ENCODE data around the gene PTCHD1. TPM values are rescaled to one million over a fixed set of nuclear protein-coding genes. Genes with fewer than 3 reads are reported as not detected.

The PTCHD1 gene
- total RNA-seq, 1 experiment from 2014 or later: 1.4 TPM

- Histone ChIP-seq H3K4me3 (ENCODE audit: low read depth in 2 of 2, low read length in 2 of 2) (no peak overlapping the region), H3K9me3 (ENCODE audit: control insufficient read depth, insufficient read depth, low read depth, low read length) (no peaks in the 10 kb centered on the region), H3K27ac (ENCODE audit: low read length) (no peak overlapping the region), H3K36me3 (ENCODE audit: control insufficient read depth, insufficient read depth, low read length) (no peaks in the 10 kb centered on the region), H3K27me3 (ENCODE audit: control insufficient read depth, insufficient read depth, low read length) (no peaks in the 10 kb centered on the region), H3K4me1 (ENCODE audit: control insufficient read depth, insufficient read depth, low read length) (no peaks in the 10 kb centered on the region)
- POLR2A ChIA-PET: no interaction called here
- in situ Hi-C loops (cut with HindIII; ENCODE audit: low pct_unique_long_range_greater_than_20kb, low sequenced_read_pairs): no loop called here
- DNase-seq (ENCODE audit: low read depth, low spot score): no peak
- no peak for ATAC-seq
- BruUV-seq (replicated peaks): no TSS peak
- TF ChIP-seq TCF7L2 (IDR thresholded peaks at IDR 0.05; ENCODE audit: low read depth, low read length) (no peak), REST (IDR thresholded peaks at IDR 0.05; ENCODE audit: insufficient read depth in 1 of 2, low read depth in 2 of 2, low read length in 1 of 2) (no peak), CTCF (IDR thresholded peaks at IDR 0.05) (no peak), SIN3A (IDR thresholded peaks at IDR 0.05; ENCODE audit: borderline replicate concordance, insufficient read depth, low read depth, low read length) (no peak), POLR2AphosphoS5 (IDR thresholded peaks at IDR 0.05; ENCODE audit: low read depth, low read length) (no peak)
- intact Hi-C loops (cut with micrococcal nuclease; ENCODE audit: unreplicated experiment): no loop called here
- CTCF ChIA-PET: no interaction called here
These were observed 56.3 kb downstream of the PTCHD1 start for GRCh38 chrX:23390979-23391378.

GRCh38 chrX:23392195-23392594 lies 57.5 kb downstream of the PTCHD1 start:
- Histone ChIP-seq H3K4me1 (ENCODE audit: control insufficient read depth, insufficient read depth, low read length) (no peaks in the 10 kb centered on the region), H3K4me3 (ENCODE audit: low read depth in 2 of 2, low read length in 2 of 2) (no peak overlapping the region), H3K36me3 (ENCODE audit: control insufficient read depth, insufficient read depth, low read length) (no peaks in the 10 kb centered on the region), H3K27ac (ENCODE audit: low read length) (no peak overlapping the region), H3K9me3 (ENCODE audit: control insufficient read depth, insufficient read depth, low read depth, low read length) (no peaks in the 10 kb centered on the region), H3K27me3 (ENCODE audit: control insufficient read depth, insufficient read depth, low read length) (no peaks in the 10 kb centered on the region)
- CTCF ChIA-PET: no interaction called here
- ATAC-seq (no peak), DNase-seq (ENCODE audit: low read depth, low spot score) (no peak)
- POLR2A ChIA-PET: no interaction called here
- in situ Hi-C loops (cut with HindIII; ENCODE audit: low pct_unique_long_range_greater_than_20kb, low sequenced_read_pairs) (no loop called here), intact Hi-C loops (cut with micrococcal nuclease; ENCODE audit: unreplicated experiment) (no loop called here)
- BruUV-seq (replicated peaks): no TSS peak
- TF ChIP-seq POLR2AphosphoS5 (IDR thresholded peaks at IDR 0.05; ENCODE audit: low read depth, low read length) (no peak), SIN3A (IDR thresholded peaks at IDR 0.05; ENCODE audit: borderline replicate concordance, insufficient read depth, low read depth, low read length) (no peak), TCF7L2 (IDR thresholded peaks at IDR 0.05; ENCODE audit: low read depth, low read length) (no peak), REST (IDR thresholded peaks at IDR 0.05; ENCODE audit: insufficient read depth in 1 of 2, low read depth in 2 of 2, low read length in 1 of 2) (no peak), CTCF (IDR thresholded peaks at IDR 0.05) (no peak)

All from Panc1 (cell line).